GM18861 (cell line): ENCODE results near the gene UBALD2.

Source experiments
- ATAC-seq: cut with Tn5 transposase; IDR thresholded peaks from one replicate; pipeline ENCODE4 v1.9.1; 2021; ENCODE audit not compliant: unreplicated experiment

The UBALD2 gene

GRCh38 chr17:76317535-76317934 lies 52.4 kb downstream of the UBALD2 start:
- ATAC-seq = no peak

- ATAC-seq = no peak
Measured at GRCh38 chr17:76318586-76318985, 53.4 kb downstream of the UBALD2 start.
